Activated T-cell treated with anti-CD3 and anti-CD28 coated beads for 1 hour (primary cell): ENCODE results near the gene TIMM10B.
"Not testable (repeated sequence)": the region's sequence is repeated elsewhere in the genome, so short reads cannot be mapped to it uniquely, and the experiment has no call there.

Experiments
- DNase-seq: peaks from one replicate; pipeline ENCODE4 v3.0.0-alpha.2; 2020; ENCODE audit warnings: low read depth

The TIMM10B gene

GRCh38 chr11:6505577-6506240, 24.4 kb downstream of the TIMM10B start:
- DNase-seq, result no peak

DNA sequence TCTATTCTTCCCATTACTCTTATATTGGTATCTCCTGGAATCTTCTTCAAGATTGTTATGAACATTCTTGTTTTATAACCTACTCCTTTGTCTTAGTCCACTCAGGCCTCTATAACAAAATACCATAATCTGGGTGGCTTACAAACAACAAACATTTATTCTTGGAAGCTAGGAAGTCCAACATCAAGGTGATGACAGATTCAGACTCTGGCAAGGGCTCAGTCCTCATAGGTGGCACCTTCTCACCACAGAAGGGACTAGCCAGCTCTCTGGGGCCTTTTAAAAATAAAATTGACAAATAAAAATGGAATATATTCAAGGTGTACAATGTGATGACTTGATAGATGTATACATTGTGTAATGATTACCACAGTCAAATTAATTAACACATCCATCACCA, 35.6 kb downstream of the TIMM10B start:
- DNase-seq, result no peak

GRCh38 chr11:6520265-6520664, 39.0 kb downstream of the TIMM10B start:
- DNase-seq, result no peak

- DNase-seq, result not testable (repeated sequence)
Measured at GRCh38 chr11:6521946-6522345, 40.6 kb downstream of the TIMM10B start.

- DNase-seq, result no peak
Measured at GRCh38 chr11:6523253-6523652, 42.0 kb downstream of the TIMM10B start.

- no peak for DNase-seq
Measured at GRCh38 chr11:6526411-6527135, 45.3 kb downstream of the TIMM10B start.

DNA sequence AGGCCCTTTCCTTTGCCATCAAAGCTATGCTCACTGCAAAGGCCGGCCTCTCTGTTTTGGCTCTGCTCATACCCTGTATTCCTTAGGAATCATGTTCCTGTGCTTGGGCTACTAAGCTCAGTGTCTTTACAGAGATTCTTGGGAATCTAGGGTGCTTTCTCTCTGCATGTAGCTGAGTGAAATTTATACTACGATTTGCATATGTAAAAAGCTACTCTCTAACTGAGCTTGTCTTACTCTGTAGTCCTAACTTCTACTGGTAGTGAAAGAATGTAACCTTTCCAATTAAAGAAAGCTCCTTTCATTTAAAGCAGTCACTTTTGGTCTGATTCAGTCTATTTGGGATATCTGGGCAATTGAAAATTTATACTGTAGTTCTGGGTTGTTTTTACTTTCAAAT, 48.0 kb downstream of the TIMM10B start:
- DNase-seq, result no peak

DNA sequence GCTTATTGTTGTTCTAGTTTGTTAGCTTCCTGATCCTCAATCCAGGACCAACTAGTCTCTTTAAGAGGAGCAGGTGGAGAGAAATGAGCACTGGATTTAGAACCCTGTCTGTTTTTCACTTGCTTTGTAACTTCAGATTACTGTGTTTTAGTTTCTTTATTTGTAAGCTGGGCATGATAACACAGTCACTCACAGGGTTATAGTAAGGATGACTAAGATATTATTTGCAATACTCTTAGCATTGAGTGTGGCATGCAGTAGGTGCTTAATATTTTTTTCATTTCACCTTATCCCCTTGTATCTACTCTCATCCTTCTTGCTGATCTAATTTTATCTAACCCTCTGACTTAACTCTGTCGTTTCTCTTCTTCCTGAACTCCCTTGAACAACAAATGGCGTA, 49.5 kb downstream of the TIMM10B start:
- DNase-seq, result no peak

DNA sequence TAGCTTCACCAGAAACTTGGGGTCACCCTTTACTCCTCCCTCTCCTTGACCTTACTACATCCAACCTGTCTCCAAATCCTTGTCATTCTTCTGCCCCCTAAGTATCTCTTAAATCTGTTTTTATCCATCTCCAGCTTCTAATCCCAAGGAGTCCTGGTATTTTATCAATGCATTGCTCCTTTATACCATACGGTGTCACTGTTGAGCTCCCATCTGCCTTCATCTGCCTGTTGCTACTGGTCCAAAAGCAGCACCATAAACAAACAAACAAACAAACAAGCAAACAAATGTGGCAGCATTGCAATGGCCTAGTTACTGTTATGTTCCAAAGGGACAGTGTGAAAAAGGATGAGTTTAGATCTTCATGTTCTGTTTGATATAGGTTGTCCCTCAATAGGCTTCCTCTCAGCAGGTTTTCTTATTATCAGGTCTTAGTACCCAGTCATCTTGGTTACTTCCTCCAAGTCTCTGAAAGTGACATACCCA, 50.0 kb downstream of the TIMM10B start:
- DNase-seq, result no peak
